Uterus (tissue), 2 donors: ENCODE data around the gene PDCD1.

ENCODE experiments used
- CTCF ChIP-seq, 4 experiments: fragments of 200-600 bp in 2 of 4; fragments of 450-650 bp in 2 of 4; sonication (generic) in 2 of 4; IDR thresholded peaks; one replicate each; pipeline ENCODE4 v1.5.1; 2016 to 2019; ENCODE audit warnings: antibody characterized with exemption in 4 of 4, mild to moderate bottlenecking in 2 of 4, moderate library complexity in 1 of 4
- POLR2A ChIP-seq, 2 donors: fragments of 450-650 bp; IDR thresholded peaks; one replicate each; pipeline ENCODE4 v1.6.1; 2016; ENCODE audit warnings: antibody characterized with exemption in 2 of 2, mild to moderate bottlenecking in 1 of 2, moderate library complexity in 1 of 2

- TF ChIP-seq CTCF (IDR thresholded peaks at IDR 0.05) (no peak), POLR2A (IDR thresholded peaks at IDR 0.05) (no peak)
Measured at GRCh38 chr2:241904011-241904718, 45.5 kb upstream of the PDCD1 start.
